Activated effector memory CD4-positive, alpha-beta T cell treated with Interleukin-2 at 50 U/mL for 16 hours (primary cell): Measurements from ENCODE around the gene SLC9A2.

Experiments used
- DNase-seq: peaks from one replicate; pipeline ENCODE4 v3.0.0-alpha.2; 2020

The SLC9A2 gene

GRCh38 chr2:102619414-102620319 lies at the start of gene SLC9A2:
Gene SLC9A2 (plus strand): TSS chr2:102619553. CDS start chr2:102619849, 296 bp downstream.
- DNase-seq: no peak

GRCh38 chr2:102575888-102576287 lies 43.5 kb upstream of the SLC9A2 start:
- DNase-seq: no peak

GRCh38 chr2:102578376-102578775 lies 41.0 kb upstream of the SLC9A2 start:
- DNase-seq: no peak

- no peak for DNase-seq
Observed at GRCh38 chr2:102581911-102582310, 37.4 kb upstream of the SLC9A2 start.

- DNase-seq: no peak
Observed at GRCh38 chr2:102582845-102583244, 36.5 kb upstream of the SLC9A2 start.

GRCh38 chr2:102585847-102586404 lies 33.4 kb upstream of the SLC9A2 start:
- no peak for DNase-seq

GRCh38 chr2:102588213-102588939 lies 31.0 kb upstream of the SLC9A2 start:
- DNase-seq: no peak

- DNase-seq: no peak
Observed at GRCh38 chr2:102589444-102589843, 29.9 kb upstream of the SLC9A2 start.

- no peak for DNase-seq
Observed at GRCh38 chr2:102591491-102592045, 27.8 kb upstream of the SLC9A2 start.

GRCh38 chr2:102592601-102593000 lies 26.8 kb upstream of the SLC9A2 start:
- DNase-seq: no peak

- DNase-seq: no peak
Observed at GRCh38 chr2:102593516-102593915, 25.8 kb upstream of the SLC9A2 start.

GRCh38 chr2:102594445-102595016 lies 24.8 kb upstream of the SLC9A2 start:
- no peak for DNase-seq

- DNase-seq: no peak
Observed at GRCh38 chr2:102597788-102598187, 21.6 kb upstream of the SLC9A2 start.

- DNase-seq: no peak
Observed at GRCh38 chr2:102599486-102599885, 19.9 kb upstream of the SLC9A2 start.

- DNase-seq: no peak
Observed at GRCh38 chr2:102601730-102602129, 17.6 kb upstream of the SLC9A2 start.

GRCh38 chr2:102603904-102604303 lies 15.4 kb upstream of the SLC9A2 start:
- DNase-seq: no peak

GRCh38 chr2:102604769-102605168 lies 14.6 kb upstream of the SLC9A2 start:
- no peak for DNase-seq

GRCh38 chr2:102606353-102606752 lies 13.0 kb upstream of the SLC9A2 start:
- no peak for DNase-seq

- DNase-seq: no peak
Observed at GRCh38 chr2:102615620-102616436, 3.5 kb upstream of the SLC9A2 start.

- DNase-seq: no peak
Observed at GRCh38 chr2:102618452-102619413, 620 bp upstream of the SLC9A2 start.

- no peak for DNase-seq
Observed at GRCh38 chr2:102620332-102620731, 979 bp downstream of the SLC9A2 start.
